IPS-18a (cell line): ENCODE data around the gene RAPGEF2.
"Not testable (repeated sequence)": the region's sequence is repeated elsewhere in the genome, so short reads cannot be mapped to it uniquely, and the experiment has no call there.

Experiments
- H3K27ac ChIP-seq: one replicate; pipeline ENCODE4 v1.5.1; 2013; ENCODE audit warnings: low read length
- H3K27me3 ChIP-seq: one replicate; pipeline ENCODE4 v1.6.1; 2013; ENCODE audit warnings: mild to moderate bottlenecking, low read length; ENCODE audit not compliant: control insufficient read depth, insufficient read depth
- H3K36me3 ChIP-seq: one replicate; pipeline ENCODE4 v1.6.1; 2013; ENCODE audit warnings: low read depth, low read length; ENCODE audit not compliant: control insufficient read depth
- H3K4me1 ChIP-seq: one replicate; pipeline ENCODE4 v1.6.1; 2013; ENCODE audit warnings: low read depth, low read length; ENCODE audit not compliant: control insufficient read depth
- H3K4me3 ChIP-seq: one replicate; pipeline ENCODE4 v1.5.1; 2013; ENCODE audit warnings: low read length
- H3K9ac ChIP-seq: one replicate; pipeline ENCODE4 v1.6.1; 2013; ENCODE audit warnings: mild to moderate bottlenecking, low read length, moderate library complexity
- H3K9me3 ChIP-seq: one replicate; pipeline ENCODE4 v1.6.1; 2013; ENCODE audit warnings: low read depth, low read length; ENCODE audit not compliant: control insufficient read depth

RAPGEF2 gene, protein sequence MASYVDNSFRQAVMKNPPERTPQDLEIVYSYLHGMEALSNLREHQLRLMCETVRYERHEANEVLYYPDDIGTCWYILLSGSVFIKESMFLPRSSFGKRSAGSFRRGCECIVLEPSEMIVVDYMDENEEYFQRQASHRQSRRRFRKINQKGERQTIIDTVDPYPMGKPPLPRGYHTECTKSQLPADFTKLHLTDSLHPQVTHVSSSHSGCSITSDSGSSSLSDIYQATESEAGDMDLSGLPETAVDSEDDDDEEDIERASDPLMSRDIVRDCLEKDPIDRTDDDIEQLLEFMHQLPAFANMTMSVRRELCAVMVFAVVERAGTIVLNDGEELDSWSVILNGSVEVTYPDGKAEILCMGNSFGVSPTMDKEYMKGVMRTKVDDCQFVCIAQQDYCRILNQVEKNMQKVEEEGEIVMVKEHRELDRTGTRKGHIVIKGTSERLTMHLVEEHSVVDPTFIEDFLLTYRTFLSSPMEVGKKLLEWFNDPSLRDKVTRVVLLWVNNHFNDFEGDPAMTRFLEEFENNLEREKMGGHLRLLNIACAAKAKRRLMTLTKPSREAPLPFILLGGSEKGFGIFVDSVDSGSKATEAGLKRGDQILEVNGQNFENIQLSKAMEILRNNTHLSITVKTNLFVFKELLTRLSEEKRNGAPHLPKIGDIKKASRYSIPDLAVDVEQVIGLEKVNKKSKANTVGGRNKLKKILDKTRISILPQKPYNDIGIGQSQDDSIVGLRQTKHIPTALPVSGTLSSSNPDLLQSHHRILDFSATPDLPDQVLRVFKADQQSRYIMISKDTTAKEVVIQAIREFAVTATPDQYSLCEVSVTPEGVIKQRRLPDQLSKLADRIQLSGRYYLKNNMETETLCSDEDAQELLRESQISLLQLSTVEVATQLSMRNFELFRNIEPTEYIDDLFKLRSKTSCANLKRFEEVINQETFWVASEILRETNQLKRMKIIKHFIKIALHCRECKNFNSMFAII (N-terminal part only)

GRCh38 chr4:159102622-159103383 lies at the start of gene RAPGEF2:
Gene RAPGEF2, plus strand, starts transcription at chr4:159103079. Its CDS starts 1,084 bp downstream, at chr4:159104163.
- no peaks in the 10 kb centered on the region for H3K9me3 ChIP-seq
- peaks cover 29% of the 10 kb centered on the region for H3K4me1 ChIP-seq

DNA sequence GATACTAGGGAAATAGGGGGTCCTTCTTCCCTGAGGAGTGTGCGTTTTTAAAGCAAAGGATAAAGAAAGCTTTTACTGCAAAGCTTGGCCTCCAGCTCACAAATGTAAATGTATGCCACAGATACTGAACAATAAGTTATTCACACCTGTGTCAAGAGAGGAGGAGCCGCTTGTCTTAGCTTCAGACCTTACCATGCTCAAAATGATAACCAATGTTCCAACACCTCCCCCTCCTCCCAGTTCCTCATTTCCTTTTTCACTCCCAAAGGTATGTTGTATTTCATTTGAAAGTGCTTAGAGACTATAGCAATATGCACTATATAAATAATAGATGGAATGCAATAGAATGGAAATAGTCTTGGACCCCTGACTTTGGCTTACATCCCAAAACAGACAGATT lies 47.0 kb upstream of the RAPGEF2 start:
- H3K27me3 ChIP-seq: no peaks in the 10 kb centered on the region
- H3K4me3 ChIP-seq: no peak overlapping the region
- H3K4me1 ChIP-seq: peaks cover 26% of the 10 kb centered on the region
- no peak overlapping the region for H3K27ac ChIP-seq
- no peaks in the 10 kb centered on the region for H3K9me3 ChIP-seq
- no peak overlapping the region for H3K9ac ChIP-seq
- H3K36me3 ChIP-seq: no peaks in the 10 kb centered on the region

More at GRCh38 chr4:159102622-159103383, at the start of gene RAPGEF2:
- H3K27me3 ChIP-seq: peaks cover 15% of the 10 kb centered on the region
- no peak within 1 kb of the TSS for H3K27ac ChIP-seq
- peak within 1 kb of the TSS; percentile 87 for H3K4me3 ChIP-seq
- H3K36me3 ChIP-seq: no peaks in the 10 kb centered on the region
- peak within 1 kb of the TSS; percentile 73 for H3K9ac ChIP-seq

DNA sequence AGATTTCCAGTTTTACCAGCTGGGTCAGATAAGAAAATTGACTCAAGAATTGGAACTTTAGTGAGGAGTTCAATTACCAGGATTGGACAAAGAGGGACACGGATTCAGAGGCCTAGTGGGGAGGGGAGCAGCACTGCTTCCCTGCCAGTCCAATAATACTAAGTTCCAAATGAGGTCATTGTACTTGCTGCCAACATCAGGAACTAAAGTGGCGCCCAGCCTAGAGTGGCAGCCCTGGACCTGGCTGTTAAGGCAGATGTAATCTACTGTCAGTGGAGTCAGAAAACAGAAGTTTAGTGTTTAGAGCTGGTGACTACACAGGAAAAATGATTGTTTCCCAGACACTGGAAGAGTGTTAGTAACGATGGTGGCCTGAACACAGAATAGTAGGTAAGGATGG lies 42.7 kb upstream of the RAPGEF2 start:
- Histone ChIP-seq H3K4me3 (no peak overlapping the region), H3K27ac (no peak overlapping the region), H3K9ac (no peak overlapping the region), H3K36me3 (no peaks in the 10 kb centered on the region), H3K4me1 (peaks cover 11% of the 10 kb centered on the region), H3K27me3 (no peaks in the 10 kb centered on the region), H3K9me3 (no peaks in the 10 kb centered on the region)

DNA sequence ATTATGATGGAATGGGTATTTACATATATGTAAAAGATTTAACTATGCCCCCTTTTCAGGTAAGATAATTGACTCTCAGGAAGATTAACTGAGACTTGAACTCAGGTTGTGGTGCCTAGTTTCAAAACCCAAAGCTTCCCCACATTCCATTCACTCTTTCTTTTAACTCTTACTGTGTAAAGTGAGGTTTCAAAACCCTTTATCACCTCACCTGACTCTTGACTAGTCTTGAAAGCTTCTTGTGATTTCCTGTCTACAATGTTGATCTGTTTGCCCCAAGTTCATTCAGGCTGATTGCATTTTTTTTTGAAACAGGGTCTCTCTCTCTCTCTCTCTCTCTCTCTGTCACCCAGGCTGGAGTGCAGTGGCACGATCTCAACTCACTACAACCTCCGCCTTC lies 40.5 kb upstream of the RAPGEF2 start:
- no peaks in the 10 kb centered on the region for H3K36me3 ChIP-seq
- H3K9ac ChIP-seq: no peak overlapping the region
- no peak overlapping the region for H3K27ac ChIP-seq
- no peaks in the 10 kb centered on the region for H3K27me3 ChIP-seq
- no peaks in the 10 kb centered on the region for H3K9me3 ChIP-seq
- no peak overlapping the region for H3K4me3 ChIP-seq
- no peaks in the 10 kb centered on the region for H3K4me1 ChIP-seq

GRCh38 chr4:159065513-159066240 lies 37.2 kb upstream of the RAPGEF2 start:
- H3K9ac ChIP-seq: no peak overlapping the region
- H3K27ac ChIP-seq: no peak overlapping the region
- H3K4me1 ChIP-seq: no peaks in the 10 kb centered on the region
- no peaks in the 10 kb centered on the region for H3K27me3 ChIP-seq
- H3K36me3 ChIP-seq: no peaks in the 10 kb centered on the region
- H3K9me3 ChIP-seq: no peaks in the 10 kb centered on the region
- no peak overlapping the region for H3K4me3 ChIP-seq

GRCh38 chr4:159068139-159068538 lies 34.7 kb upstream of the RAPGEF2 start:
- H3K27ac ChIP-seq, H3K9ac ChIP-seq, H3K27me3 ChIP-seq, H3K4me3 ChIP-seq, H3K9me3 ChIP-seq, H3K36me3 ChIP-seq: not testable (repeated sequence)
- H3K4me1 ChIP-seq: peaks cover 22% of the 10 kb centered on the region

GRCh38 chr4:159069922-159070321 lies 33.0 kb upstream of the RAPGEF2 start:
- Histone ChIP-seq H3K27ac (no peak overlapping the region), H3K4me3 (no peak overlapping the region), H3K4me1 (peaks cover 22% of the 10 kb centered on the region), H3K9ac (no peak overlapping the region), H3K9me3 (no peaks in the 10 kb centered on the region), H3K27me3 (no peaks in the 10 kb centered on the region), H3K36me3 (no peaks in the 10 kb centered on the region)

DNA sequence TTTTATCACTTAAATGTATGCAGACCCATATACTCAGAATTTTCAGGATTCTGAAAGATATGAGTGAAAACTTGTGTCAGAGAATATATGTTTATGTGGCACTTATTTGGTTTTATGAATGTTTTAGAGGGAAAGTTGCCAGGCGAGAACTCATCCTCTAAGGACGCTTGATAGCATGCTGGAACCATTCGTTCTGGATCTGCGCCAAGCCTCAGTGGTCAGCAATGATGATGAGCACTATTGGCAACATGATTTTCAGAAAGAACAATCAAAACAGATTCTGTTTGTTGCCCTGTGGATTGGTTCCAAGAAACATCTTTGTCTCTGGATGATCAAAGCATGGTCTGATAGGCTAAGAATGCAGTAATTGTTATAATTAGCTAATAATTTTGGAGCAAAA lies 32.1 kb upstream of the RAPGEF2 start:
- H3K9ac ChIP-seq: no peak overlapping the region
- H3K36me3 ChIP-seq: no peaks in the 10 kb centered on the region
- H3K4me3 ChIP-seq: no peak overlapping the region
- no peaks in the 10 kb centered on the region for H3K9me3 ChIP-seq
- no peak overlapping the region for H3K27ac ChIP-seq
- peaks cover 22% of the 10 kb centered on the region for H3K4me1 ChIP-seq
- H3K27me3 ChIP-seq: no peaks in the 10 kb centered on the region

GRCh38 chr4:159071178-159071968 lies 31.5 kb upstream of the RAPGEF2 start:
- Histone ChIP-seq H3K36me3 (no peaks in the 10 kb centered on the region), H3K4me1 (peaks cover 22% of the 10 kb centered on the region), H3K27me3 (no peaks in the 10 kb centered on the region), H3K4me3 (no peak overlapping the region), H3K9ac (no peak overlapping the region), H3K9me3 (no peaks in the 10 kb centered on the region), H3K27ac (no peak overlapping the region)

DNA sequence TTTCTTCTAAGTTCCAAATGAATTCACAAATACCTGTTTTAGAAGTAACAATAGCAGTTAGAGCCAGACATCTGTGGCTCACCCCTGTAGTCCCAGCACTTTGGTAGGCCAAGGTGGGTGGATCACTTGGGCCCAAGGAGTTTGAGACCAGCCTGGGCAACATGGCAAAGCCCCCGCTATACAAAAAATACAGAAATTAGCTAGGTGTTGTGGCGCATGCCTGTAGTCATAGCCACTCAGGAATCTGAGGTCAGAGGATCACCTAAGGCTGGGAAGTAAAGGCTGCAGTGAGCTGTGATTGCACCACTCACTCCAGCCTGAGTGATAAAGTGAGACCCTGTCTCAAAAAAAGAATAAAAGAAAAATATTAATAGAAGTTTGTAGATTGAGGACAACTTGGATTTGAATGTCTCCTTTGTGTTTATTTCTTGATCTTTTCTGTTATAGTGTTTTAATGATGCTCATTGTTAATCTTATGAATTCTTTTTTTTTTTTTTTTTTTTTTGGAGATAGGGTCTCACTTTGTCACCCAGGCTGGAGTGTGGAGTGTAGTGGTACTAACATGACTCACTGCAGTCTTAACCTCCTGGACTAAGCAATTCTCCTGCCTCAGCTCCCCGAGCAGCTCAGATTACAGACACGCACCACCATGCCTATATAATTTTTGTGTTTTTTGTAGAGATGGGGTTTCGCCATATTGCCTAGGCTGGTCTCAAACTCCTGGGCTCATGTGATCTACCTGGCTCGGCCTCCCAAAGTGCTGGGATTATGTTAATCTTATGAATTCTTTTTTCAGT lies 30.7 kb upstream of the RAPGEF2 start:
- no peak overlapping the region for H3K9ac ChIP-seq
- H3K4me3 ChIP-seq: no peak overlapping the region
- no peaks in the 10 kb centered on the region for H3K9me3 ChIP-seq
- H3K4me1 ChIP-seq: peaks cover 22% of the 10 kb centered on the region
- no peaks in the 10 kb centered on the region for H3K27me3 ChIP-seq
- no peak overlapping the region for H3K27ac ChIP-seq
- H3K36me3 ChIP-seq: no peaks in the 10 kb centered on the region
